PFSK-1 (cell line): ENCODE results near the gene SORL1.

ENCODE experiments used
- FOXP2 ChIP-seq: optimal IDR thresholded peaks from 2 replicates; pipeline ENCODE3; 2011; ENCODE audit warnings: borderline replicate concordance, control low read depth, inconsistent platforms; ENCODE audit not compliant: insufficient read depth; ENCODE audit errors: extremely low read length, extremely low read depth
- POLR2AphosphoS5 ChIP-seq: IDR thresholded peaks from 2 replicates; pipeline ENCODE4 v1.6.1; 2012; ENCODE audit warnings: low read depth, mild to moderate bottlenecking, control low read depth, low read length, moderate library complexity
- SIN3A ChIP-seq: IDR thresholded peaks from 2 replicates; pipeline ENCODE4 v1.6.1; 2012; ENCODE audit warnings: mild to moderate bottlenecking, low read length, moderate library complexity, borderline replicate concordance; ENCODE audit not compliant: insufficient read depth
- TAF1 ChIP-seq: IDR thresholded peaks from 2 replicates; pipeline ENCODE4 v1.6.1; 2012; ENCODE audit warnings: low read length, control low read depth, borderline replicate concordance; ENCODE audit not compliant: insufficient read depth
- TF ChIP-seq, protein P1 (sequence below), 2 experiments: IDR thresholded peaks; 2 replicates each; pipeline versions ENCODE4 v1.6.1 to v1.8.0; 2011 to 2012; ENCODE audit warnings: low read depth in 2 of 2, low read length in 2 of 2, control low read depth in 1 of 2, inconsistent platforms in 1 of 2, mild to moderate bottlenecking in 1 of 2, moderate library complexity in 1 of 2; ENCODE audit not compliant: insufficient read depth in 1 of 2

SORL1 gene

DNA sequence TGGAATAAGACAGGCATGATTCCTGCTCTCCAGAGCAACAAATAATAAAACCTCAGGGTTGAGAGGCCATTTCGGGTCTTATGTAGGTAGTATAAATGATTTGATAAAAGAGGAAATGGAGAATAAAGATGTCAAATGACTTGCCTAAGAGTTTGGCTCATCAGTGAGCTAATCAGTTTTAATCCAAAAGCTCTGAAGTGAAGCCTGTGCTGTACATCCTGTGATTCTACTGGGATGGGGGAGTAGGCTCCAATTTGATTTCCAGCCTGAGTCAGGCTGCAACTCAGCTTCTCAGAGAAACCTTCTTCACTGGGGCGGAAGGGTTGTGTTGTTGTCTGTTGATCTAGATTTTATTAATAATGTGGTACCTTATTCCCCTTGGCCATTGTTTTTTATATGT is 192.9 kb downstream of the SORL1 start:
- TF ChIP-seq FOXP2 (no peak), POLR2AphosphoS5 (no peak), TAF1 (no peak), SIN3A (no peak)
- TF ChIP-seq, protein P1, sequence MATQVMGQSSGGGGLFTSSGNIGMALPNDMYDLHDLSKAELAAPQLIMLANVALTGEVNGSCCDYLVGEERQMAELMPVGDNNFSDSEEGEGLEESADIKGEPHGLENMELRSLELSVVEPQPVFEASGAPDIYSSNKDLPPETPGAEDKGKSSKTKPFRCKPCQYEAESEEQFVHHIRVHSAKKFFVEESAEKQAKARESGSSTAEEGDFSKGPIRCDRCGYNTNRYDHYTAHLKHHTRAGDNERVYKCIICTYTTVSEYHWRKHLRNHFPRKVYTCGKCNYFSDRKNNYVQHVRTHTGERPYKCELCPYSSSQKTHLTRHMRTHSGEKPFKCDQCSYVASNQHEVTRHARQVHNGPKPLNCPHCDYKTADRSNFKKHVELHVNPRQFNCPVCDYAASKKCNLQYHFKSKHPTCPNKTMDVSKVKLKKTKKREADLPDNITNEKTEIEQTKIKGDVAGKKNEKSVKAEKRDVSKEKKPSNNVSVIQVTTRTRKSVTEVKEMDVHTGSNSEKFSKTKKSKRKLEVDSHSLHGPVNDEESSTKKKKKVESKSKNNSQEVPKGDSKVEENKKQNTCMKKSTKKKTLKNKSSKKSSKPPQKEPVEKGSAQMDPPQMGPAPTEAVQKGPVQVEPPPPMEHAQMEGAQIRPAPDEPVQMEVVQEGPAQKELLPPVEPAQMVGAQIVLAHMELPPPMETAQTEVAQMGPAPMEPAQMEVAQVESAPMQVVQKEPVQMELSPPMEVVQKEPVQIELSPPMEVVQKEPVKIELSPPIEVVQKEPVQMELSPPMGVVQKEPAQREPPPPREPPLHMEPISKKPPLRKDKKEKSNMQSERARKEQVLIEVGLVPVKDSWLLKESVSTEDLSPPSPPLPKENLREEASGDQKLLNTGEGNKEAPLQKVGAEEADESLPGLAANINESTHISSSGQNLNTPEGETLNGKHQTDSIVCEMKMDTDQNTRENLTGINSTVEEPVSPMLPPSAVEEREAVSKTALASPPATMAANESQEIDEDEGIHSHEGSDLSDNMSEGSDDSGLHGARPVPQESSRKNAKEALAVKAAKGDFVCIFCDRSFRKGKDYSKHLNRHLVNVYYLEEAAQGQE (IDR thresholded peaks at IDR 0.05; ENCODE audit: insufficient read depth in 1 of 2, low read depth in 2 of 2, low read length in 2 of 2), result no peak

DNA sequence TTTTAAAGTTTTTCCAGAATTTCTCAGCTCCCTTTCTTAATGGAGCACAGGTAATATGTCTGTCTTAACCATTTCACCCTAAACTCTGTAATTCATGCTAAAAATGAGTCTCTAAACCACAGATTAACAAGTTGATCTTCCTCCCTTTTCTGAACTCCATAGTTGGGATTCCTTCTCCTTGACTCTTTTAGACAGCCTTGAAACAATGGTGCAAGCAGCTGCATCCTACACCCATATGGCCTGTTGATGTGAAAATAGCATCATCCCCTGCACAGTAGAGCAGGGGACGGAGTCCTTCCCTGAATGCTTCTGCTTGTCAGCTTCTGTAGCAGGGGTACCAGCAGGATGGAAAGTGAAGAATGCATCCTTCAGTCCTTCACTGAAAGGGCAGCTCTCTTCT is 193.5 kb downstream of the SORL1 start:
- TF ChIP-seq TAF1, result no peak
- TF ChIP-seq, protein P1 (IDR thresholded peaks at IDR 0.05; ENCODE audit: insufficient read depth in 1 of 2, low read depth in 2 of 2, low read length in 2 of 2), result no peak
- no peak for TF ChIP-seq POLR2AphosphoS5
- TF ChIP-seq SIN3A, result no peak
- TF ChIP-seq FOXP2, result no peak

DNA sequence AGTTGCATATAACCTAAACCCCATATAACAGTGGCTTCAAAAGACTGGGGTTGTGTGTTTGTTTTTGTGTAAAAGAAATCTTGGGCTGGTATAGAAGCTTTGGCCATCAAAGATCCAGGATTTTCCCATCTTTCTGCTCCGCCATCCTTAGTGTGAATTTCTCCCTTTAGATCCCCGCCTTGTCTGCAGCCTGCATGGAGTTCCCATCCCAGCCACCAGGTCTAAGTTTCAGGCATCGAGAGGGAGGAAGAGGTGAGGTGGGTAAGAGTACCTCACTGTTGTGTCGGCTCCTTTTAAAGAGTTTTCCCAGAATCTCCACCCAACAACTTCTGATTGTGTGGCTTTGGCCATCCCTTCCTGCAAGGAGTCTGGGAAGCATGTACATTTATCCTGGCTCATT is 196.2 kb downstream of the SORL1 start:
- TF ChIP-seq SIN3A (no peak), POLR2AphosphoS5 (no peak), FOXP2 (no peak), TAF1 (no peak)
- TF ChIP-seq, protein P1 (IDR thresholded peaks at IDR 0.05; ENCODE audit: insufficient read depth in 1 of 2, low read depth in 2 of 2, low read length in 2 of 2), result no peak

DNA sequence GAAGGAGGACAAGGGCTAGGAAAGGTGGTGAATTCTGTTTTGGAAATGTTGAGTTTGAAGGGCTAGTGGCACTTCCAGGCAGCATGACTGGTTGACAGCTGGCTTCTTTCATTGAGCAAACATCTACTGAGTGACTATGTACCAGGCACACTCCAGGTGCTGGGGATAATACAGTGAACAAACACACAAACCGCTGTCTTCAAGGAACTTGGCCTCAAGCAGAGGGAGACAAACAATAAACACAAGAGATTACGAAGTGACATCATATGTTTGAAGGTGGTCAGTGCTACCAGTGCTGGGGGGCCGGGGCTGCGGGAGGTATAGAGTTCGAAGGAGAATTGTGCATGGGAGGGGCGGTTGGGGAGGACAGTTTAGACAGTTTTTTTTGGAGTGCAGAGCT is 197.7 kb downstream of the SORL1 start:
- TF ChIP-seq, protein P1 (IDR thresholded peaks at IDR 0.05; ENCODE audit: insufficient read depth in 1 of 2, low read depth in 2 of 2, low read length in 2 of 2), result no peak
- TF ChIP-seq TAF1 (no peak), FOXP2 (no peak), POLR2AphosphoS5 (no peak), SIN3A (no peak)
